ENCODE data around the gene ST3GAL6.

DNA sequence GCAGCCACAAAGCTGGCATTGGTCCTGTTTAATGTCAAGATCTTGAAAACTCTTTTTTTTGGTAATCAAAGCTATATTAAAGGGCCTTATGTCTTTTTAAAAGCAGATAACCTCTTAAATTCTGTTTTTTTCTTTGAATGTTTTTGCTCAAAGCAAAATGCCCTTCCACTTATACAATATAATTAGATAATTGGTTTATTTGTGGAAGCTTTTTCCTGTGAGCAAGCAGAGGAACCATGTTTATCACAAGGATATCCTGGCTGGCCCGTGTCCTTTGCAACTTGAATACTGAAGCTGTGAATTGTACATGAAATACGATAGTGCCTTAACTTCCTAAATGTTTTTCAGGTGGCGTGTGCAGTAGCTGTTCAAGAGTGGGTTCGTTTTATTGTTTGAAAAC, 2.6 kb downstream of the ST3GAL6 start:
- TF ChIP-seq, protein P1, sequence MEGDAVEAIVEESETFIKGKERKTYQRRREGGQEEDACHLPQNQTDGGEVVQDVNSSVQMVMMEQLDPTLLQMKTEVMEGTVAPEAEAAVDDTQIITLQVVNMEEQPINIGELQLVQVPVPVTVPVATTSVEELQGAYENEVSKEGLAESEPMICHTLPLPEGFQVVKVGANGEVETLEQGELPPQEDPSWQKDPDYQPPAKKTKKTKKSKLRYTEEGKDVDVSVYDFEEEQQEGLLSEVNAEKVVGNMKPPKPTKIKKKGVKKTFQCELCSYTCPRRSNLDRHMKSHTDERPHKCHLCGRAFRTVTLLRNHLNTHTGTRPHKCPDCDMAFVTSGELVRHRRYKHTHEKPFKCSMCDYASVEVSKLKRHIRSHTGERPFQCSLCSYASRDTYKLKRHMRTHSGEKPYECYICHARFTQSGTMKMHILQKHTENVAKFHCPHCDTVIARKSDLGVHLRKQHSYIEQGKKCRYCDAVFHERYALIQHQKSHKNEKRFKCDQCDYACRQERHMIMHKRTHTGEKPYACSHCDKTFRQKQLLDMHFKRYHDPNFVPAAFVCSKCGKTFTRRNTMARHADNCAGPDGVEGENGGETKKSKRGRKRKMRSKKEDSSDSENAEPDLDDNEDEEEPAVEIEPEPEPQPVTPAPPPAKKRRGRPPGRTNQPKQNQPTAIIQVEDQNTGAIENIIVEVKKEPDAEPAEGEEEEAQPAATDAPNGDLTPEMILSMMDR (IDR thresholded peaks at IDR 0.05; ENCODE audit: low read depth, low read length, poor library complexity, severe bottlenecking) = no peak
- no peak for TF ChIP-seq EZH2phosphoT487 (IDR thresholded peaks at IDR 0.05; ENCODE audit: borderline replicate concordance, low read length)

All from DOHH2 (cell line).